ENCODE results near the gene RAB8B. TPM values are rescaled to one million over a fixed set of nuclear protein-coding genes. Genes with fewer than 3 reads are reported as not detected.

The RAB8B gene
- total RNA-seq, 2 donors from 2014 or later = 7.4 to 18.0 TPM

- H3K9ac ChIP-seq (ENCODE audit: low read depth in 2 of 2, low read length in 2 of 2) = no peak overlapping the region
- intact Hi-C loops (cut with DNase I) = no loop called here
- H3K9me3 ChIP-seq = no peaks in the 10 kb centered on the region
- no peaks in the 10 kb centered on the region for H3K36me3 ChIP-seq
- H3K4me1 ChIP-seq = peaks cover 6% of the 10 kb centered on the region
- TF ChIP-seq CTCF (IDR thresholded peaks at IDR 0.05) = no peak
- H3K27me3 ChIP-seq = no peaks in the 10 kb centered on the region
- no peak overlapping the region for H3K27ac ChIP-seq
- no peak overlapping the region for H3K4me3 ChIP-seq
- no peak for DNase-seq
Observed at GRCh38 chr15:63238171-63238570, 48.8 kb downstream of the RAB8B start.

- peaks cover 4% of the 10 kb centered on the region for H3K4me1 ChIP-seq
- no peak overlapping the region for H3K4me3 ChIP-seq
- no peaks in the 10 kb centered on the region for H3K9me3 ChIP-seq
- no peak for TF ChIP-seq CTCF (IDR thresholded peaks at IDR 0.05)
- intact Hi-C loops (cut with DNase I) = no loop called here
- no peaks in the 10 kb centered on the region for H3K27me3 ChIP-seq
- no peak overlapping the region for H3K9ac ChIP-seq (ENCODE audit: low read depth in 2 of 2, low read length in 2 of 2)
- no peak for DNase-seq
- H3K27ac ChIP-seq = no peak overlapping the region
- H3K36me3 ChIP-seq = no peaks in the 10 kb centered on the region
Observed at GRCh38 chr15:63238796-63239195, 49.4 kb downstream of the RAB8B start.

- TF ChIP-seq CTCF (IDR thresholded peaks at IDR 0.05) = no peak
- Histone ChIP-seq H3K36me3 (no peaks in the 10 kb centered on the region), H3K4me1 (no peaks in the 10 kb centered on the region), H3K4me3 (no peak overlapping the region), H3K27ac (no peak overlapping the region), H3K9ac (ENCODE audit: low read depth in 2 of 2, low read length in 2 of 2) (no peak overlapping the region), H3K9me3 (no peaks in the 10 kb centered on the region), H3K27me3 (no peaks in the 10 kb centered on the region)
- intact Hi-C loops (cut with DNase I) = no loop called here
- DNase-seq = no peak
Observed at GRCh38 chr15:63240109-63240508, 50.7 kb downstream of the RAB8B start.

- H3K27me3 ChIP-seq = no peaks in the 10 kb centered on the region
- H3K4me1 ChIP-seq = no peaks in the 10 kb centered on the region
- no peak overlapping the region for H3K27ac ChIP-seq
- intact Hi-C loops (cut with DNase I) = no loop called here
- DNase-seq = no peak
- H3K4me3 ChIP-seq = no peak overlapping the region
- no peaks in the 10 kb centered on the region for H3K36me3 ChIP-seq
- no peak for TF ChIP-seq CTCF (IDR thresholded peaks at IDR 0.05)
- no peak overlapping the region for H3K9ac ChIP-seq (ENCODE audit: low read depth in 2 of 2, low read length in 2 of 2)
- H3K9me3 ChIP-seq = no peaks in the 10 kb centered on the region
Observed at GRCh38 chr15:63241316-63241715, 51.9 kb downstream of the RAB8B start.

- Histone ChIP-seq H3K27me3 (no peaks in the 10 kb centered on the region), H3K27ac (no peak overlapping the region), H3K9ac (ENCODE audit: low read depth in 2 of 2, low read length in 2 of 2) (no peak overlapping the region), H3K9me3 (no peaks in the 10 kb centered on the region), H3K4me3 (no peak overlapping the region), H3K36me3 (no peaks in the 10 kb centered on the region), H3K4me1 (no peaks in the 10 kb centered on the region)
- intact Hi-C loops (cut with DNase I) = no loop called here
- no peak for DNase-seq
- TF ChIP-seq CTCF (IDR thresholded peaks at IDR 0.05) = no peak
Observed at GRCh38 chr15:63243101-63243500, 53.7 kb downstream of the RAB8B start.

- H3K4me1 ChIP-seq = no peaks in the 10 kb centered on the region
- no peak for TF ChIP-seq CTCF (IDR thresholded peaks at IDR 0.05)
- no peak for DNase-seq
- no peak overlapping the region for H3K9ac ChIP-seq (ENCODE audit: low read depth in 2 of 2, low read length in 2 of 2)
- intact Hi-C loops (cut with DNase I) = no loop called here
- no peaks in the 10 kb centered on the region for H3K27me3 ChIP-seq
- H3K27ac ChIP-seq = no peak overlapping the region
- no peaks in the 10 kb centered on the region for H3K36me3 ChIP-seq
- H3K9me3 ChIP-seq = no peaks in the 10 kb centered on the region
- no peak overlapping the region for H3K4me3 ChIP-seq
Observed at GRCh38 chr15:63243776-63244175, 54.4 kb downstream of the RAB8B start.
